Measurements from ENCODE around the gene RND1. TPM values are rescaled to one million over a fixed set of nuclear protein-coding genes. Genes with fewer than 3 reads are reported as not detected.

Gene RND1
- total RNA-seq, 2 experiments from 2014 or later, result 4.8 to 5.7 TPM

GRCh38 chr12:48814262-48815125 lies 51.2 kb downstream of the RND1 start:
- peaks cover 44% of the 10 kb centered on the region for H3K4me1 Mint-ChIP-seq (ENCODE audit: low read depth)
- Histone ChIP-seq H3K36me3 (ENCODE audit: insufficient read depth, low read length) (no peaks in the 10 kb centered on the region), H3K4me3 (ENCODE audit: low read length) (peak overlapping the region; percentile 76), H3K4me1 (ENCODE audit: insufficient read depth, low read length) (peaks cover 51% of the 10 kb centered on the region), H3K9me3 (ENCODE audit: control insufficient read depth in 1 of 2, insufficient read depth in 1 of 2, low read length in 2 of 2) (no peaks in the 10 kb centered on the region), H3K27ac (ENCODE audit: low read depth in 1 of 2, low read length in 2 of 2) (peak overlapping the region in 1 of 2 donors; percentile 24), H3K27me3 (ENCODE audit: control insufficient read depth in 1 of 2, insufficient read depth in 2 of 2, low read length in 2 of 2) (no peaks in the 10 kb centered on the region)
- DNase-seq (peak; percentile 45 to 87 (median 66)), ATAC-seq (ENCODE audit: poor library complexity) (peak; percentile 51)
- H3K4me3 Mint-ChIP-seq, result peak overlapping the region; percentile 94
- ChIA-PET POLR2A (interaction anchor here (1.0 to 2.7 kb wide), 5 partner anchors 13 to 317 kb away, joined by 4 to 16 read pairs (median 4); partner anchors contain the start of genes CCNT1, DDX23, KANSL2 and TUBA1B), CTCF (interaction anchor here (0.6 to 2.2 kb wide), 17 partner anchors 9 to 1297 kb away, joined by 3 to 11 read pairs (median 3); partner anchors contain the start of gene DDX23)
- no peaks in the 10 kb centered on the region for H3K27me3 Mint-ChIP-seq
- intact Hi-C loops (cut with DNase I, micrococcal nuclease), result no loop called here
- H3K27ac Mint-ChIP-seq, result no peak overlapping the region
- H3K36me3 Mint-ChIP-seq (ENCODE audit: low read depth), result no peaks in the 10 kb centered on the region
- TF ChIP-seq CTCF (IDR thresholded peaks at IDR 0.05), result peak; percentile 90
- no peaks in the 10 kb centered on the region for H3K9me3 Mint-ChIP-seq

GRCh38 chr12:48813465-48814261 lies 52.0 kb downstream of the RND1 start:
- peak overlapping the region; percentile 20 for H3K27ac Mint-ChIP-seq
- H3K4me3 Mint-ChIP-seq, result peak overlapping the region; percentile 84
- ChIA-PET CTCF (interaction anchor here (0.7 to 2.2 kb wide), 8 partner anchors 9 to 1298 kb away, joined by 3 to 11 read pairs (median 3); no protein-coding TSS in a partner anchor), POLR2A (interaction anchor here (1.0 to 2.7 kb wide), 3 partner anchors 13 to 39 kb away, joined by 3 to 16 read pairs (median 8); partner anchors contain the start of gene DDX23)
- peaks cover 37% of the 10 kb centered on the region for H3K4me1 Mint-ChIP-seq (ENCODE audit: low read depth)
- Histone ChIP-seq H3K27ac (ENCODE audit: low read depth in 1 of 2, low read length in 2 of 2) (peak overlapping the region in 1 of 2 donors; percentile 24), H3K9me3 (ENCODE audit: control insufficient read depth in 1 of 2, insufficient read depth in 1 of 2, low read length in 2 of 2) (no peaks in the 10 kb centered on the region), H3K27me3 (ENCODE audit: control insufficient read depth in 1 of 2, insufficient read depth in 2 of 2, low read length in 2 of 2) (no peaks in the 10 kb centered on the region), H3K4me1 (ENCODE audit: insufficient read depth, low read length) (peaks cover 44% of the 10 kb centered on the region), H3K36me3 (ENCODE audit: insufficient read depth, low read length) (no peaks in the 10 kb centered on the region), H3K4me3 (ENCODE audit: low read length) (peak overlapping the region; percentile 76)
- no peaks in the 10 kb centered on the region for H3K36me3 Mint-ChIP-seq (ENCODE audit: low read depth)
- TF ChIP-seq CTCF (IDR thresholded peaks at IDR 0.05), result no peak
- no peak for DNase-seq
- no peaks in the 10 kb centered on the region for H3K27me3 Mint-ChIP-seq
- no peaks in the 10 kb centered on the region for H3K9me3 Mint-ChIP-seq
- ATAC-seq (ENCODE audit: poor library complexity), result no peak
- intact Hi-C loops (cut with DNase I, micrococcal nuclease), result no loop called here

GRCh38 chr12:48812389-48812788 lies 53.3 kb downstream of the RND1 start:
- Mint-ChIP-seq H3K36me3 (ENCODE audit: low read depth) (no peaks in the 10 kb centered on the region), H3K27ac (no peak overlapping the region), H3K4me1 (ENCODE audit: low read depth) (peaks cover 28% of the 10 kb centered on the region), H3K4me3 (peak overlapping the region; percentile 71), H3K27me3 (no peaks in the 10 kb centered on the region), H3K9me3 (no peaks in the 10 kb centered on the region)
- no peak overlapping the region for H3K4me3 ChIP-seq (ENCODE audit: low read length)
- H3K27ac ChIP-seq (ENCODE audit: low read depth in 1 of 2, low read length in 2 of 2), result peak overlapping the region in 1 of 2 donors; percentile 13
- H3K36me3 ChIP-seq (ENCODE audit: insufficient read depth, low read length), result no peaks in the 10 kb centered on the region
- intact Hi-C loops (cut with DNase I, micrococcal nuclease), result no loop called here
- H3K27me3 ChIP-seq (ENCODE audit: control insufficient read depth in 1 of 2, insufficient read depth in 2 of 2, low read length in 2 of 2), result no peaks in the 10 kb centered on the region
- no peak for TF ChIP-seq CTCF (IDR thresholded peaks at IDR 0.05)
- no peaks in the 10 kb centered on the region for H3K9me3 ChIP-seq (ENCODE audit: control insufficient read depth in 1 of 2, insufficient read depth in 1 of 2, low read length in 2 of 2)
- ATAC-seq (ENCODE audit: poor library complexity), result no peak
- peaks cover 36% of the 10 kb centered on the region for H3K4me1 ChIP-seq (ENCODE audit: insufficient read depth, low read length)
- ChIA-PET CTCF (no interaction called here), POLR2A (no interaction called here)
- no peak for DNase-seq

All from CD4-positive, alpha-beta T cell (primary cell).